ENCODE results near the gene NR3C1. TPM values are rescaled to one million over a fixed set of nuclear protein-coding genes. Genes with fewer than 3 reads are reported as not detected.

NR3C1 gene
- total RNA-seq, 1 experiment from 2014 or later: 16.0 TPM

DNA sequence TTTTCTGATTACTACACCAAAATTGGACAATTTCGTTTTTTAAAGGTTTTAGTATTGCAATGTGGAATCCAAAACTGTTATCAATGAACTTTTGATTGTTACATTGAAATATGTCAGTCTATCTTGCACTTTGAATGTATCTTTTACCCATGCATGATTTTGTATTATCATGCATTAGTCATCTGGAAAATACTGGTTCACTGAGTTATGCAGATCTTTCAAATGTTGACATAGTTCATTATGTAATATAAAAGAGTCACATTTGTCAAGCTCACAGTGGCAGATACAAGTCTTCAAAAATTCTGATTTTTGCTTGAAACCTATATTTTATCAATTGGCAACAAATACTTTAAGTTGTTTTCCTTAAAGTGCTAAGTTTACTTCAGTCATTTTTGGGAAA lies 85.2 kb downstream of the NR3C1 start:
- Histone ChIP-seq H3K4me3 (replicated peaks in 1 of 2; ENCODE audit: low read depth in 1 of 2, low read length in 2 of 2) (no peak overlapping the region), H3K4me1 (ENCODE audit: control insufficient read depth in 1 of 2, insufficient read depth in 2 of 2, low read length in 2 of 2) (peaks cover 0 to 9% of the 10 kb centered on the region in 2 experiments; a peak in 1 of 4 replicates), H3K9me2 (ENCODE audit: insufficient read depth) (no peaks in the 10 kb centered on the region), H2AFZ (ENCODE audit: low read depth, low read length, poor library complexity, severe bottlenecking) (no peak overlapping the region), H3K27ac (ENCODE audit: low read depth, low read length) (no peak overlapping the region), H4K20me1 (ENCODE audit: insufficient read depth) (no peaks in the 10 kb centered on the region), H3K79me2 (ENCODE audit: insufficient read depth, low read length) (no peaks in the 10 kb centered on the region), H3K36me3 (ENCODE audit: control insufficient read depth in 1 of 2, insufficient read depth in 2 of 2, low read length in 2 of 2) (no peaks in the 10 kb centered on the region), H3K9ac (ENCODE audit: low read length) (no peak overlapping the region), H3K4me2 (ENCODE audit: low read length) (no peak overlapping the region), H3K9me3 (ENCODE audit: control insufficient read depth in 1 of 2, insufficient read depth in 1 of 2, low read depth in 1 of 2, low read length in 2 of 2) (no peaks in the 10 kb centered on the region), H3K27me3 (ENCODE audit: insufficient read depth, low read length) (no peaks in the 10 kb centered on the region)
- no peak for ATAC-seq
- ChIA-PET POLR2A (no interaction called here), RAD21 (ENCODE audit: low non-redundant PET in 1 of 2, low total read pairs in 2 of 2, uncharacterized antibody in 2 of 2, unreplicated experiment in 2 of 2) (no interaction called here), CTCF (no interaction called here)
- TF ChIP-seq ZFX (IDR thresholded peaks at IDR 0.05): no peak
- TF ChIP-seq POLR2A (IDR thresholded peaks at IDR 0.05; ENCODE audit: borderline replicate concordance, extremely low read depth, insufficient read depth, insufficient read length): no peak
- no peak for TF ChIP-seq RAD21 (IDR thresholded peaks at IDR 0.05; ENCODE audit: low read depth)
- no peak for TF ChIP-seq ATF3 (IDR thresholded peaks at IDR 0.05)
- TF ChIP-seq ELF1 (IDR thresholded peaks at IDR 0.05; ENCODE audit: borderline replicate concordance, low read depth): no peak
- no peak for TF ChIP-seq EZH2phosphoT487 (IDR thresholded peaks at IDR 0.05; ENCODE audit: borderline replicate concordance)
- TF ChIP-seq CBX3 (IDR thresholded peaks at IDR 0.05; ENCODE audit: low read depth): no peak
- no peak for DNase-seq (ENCODE audit: low read depth, low spot score)
- no TSS peak for BruUV-seq (replicated peaks)
- intact Hi-C loops (cut with micrococcal nuclease): no loop called here

DNA sequence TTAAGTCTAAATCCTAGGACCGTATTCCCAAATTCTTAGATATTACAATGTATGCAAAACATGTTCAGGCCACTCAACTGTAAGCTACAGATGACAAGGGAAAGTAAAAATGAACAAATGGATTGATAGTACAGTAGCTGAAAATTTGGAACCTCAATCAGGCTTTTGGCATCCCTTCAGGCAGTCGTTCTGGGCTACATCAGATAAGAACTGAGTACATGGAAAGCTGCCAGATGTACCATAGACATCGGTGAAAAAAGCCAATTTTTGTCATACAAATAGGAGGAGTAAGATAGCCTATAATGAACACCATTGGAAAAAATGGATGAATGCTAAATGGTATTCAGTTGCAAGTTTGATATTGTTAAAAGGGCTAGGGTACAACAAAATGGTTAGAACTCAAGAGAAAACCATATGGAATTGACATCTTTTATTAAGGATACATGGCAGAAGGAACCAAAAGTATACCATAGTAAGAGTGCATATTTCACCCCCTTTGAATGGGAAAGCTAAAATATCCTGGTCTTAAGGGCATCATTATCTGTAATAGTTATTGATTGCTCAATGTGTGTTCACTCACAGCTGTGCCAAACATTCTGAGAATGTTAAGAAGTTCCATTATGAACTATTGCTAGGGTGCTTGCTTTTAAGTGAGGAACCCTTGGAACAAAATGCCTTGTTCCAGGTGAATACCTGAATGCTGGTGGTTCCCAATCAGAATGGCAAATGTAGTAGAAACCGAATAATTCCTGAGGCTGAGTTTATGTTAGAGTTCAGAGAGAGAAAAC lies 86.4 kb downstream of the NR3C1 start:
- intact Hi-C loops (cut with micrococcal nuclease): no loop called here
- peaks cover 0 to 9% of the 10 kb centered on the region in 2 experiments; a peak in 1 of 4 replicates for H3K4me1 ChIP-seq (ENCODE audit: control insufficient read depth in 1 of 2, insufficient read depth in 2 of 2, low read length in 2 of 2)
- no peak for ATAC-seq
- no peak overlapping the region for H3K4me3 ChIP-seq (replicated peaks in 1 of 2; ENCODE audit: low read depth in 1 of 2, low read length in 2 of 2)
- H3K27me3 ChIP-seq (ENCODE audit: insufficient read depth, low read length): no peaks in the 10 kb centered on the region
- POLR2A ChIA-PET: no interaction called here
- DNase-seq (ENCODE audit: low read depth, low spot score): no peak
- H3K27ac ChIP-seq (ENCODE audit: low read depth, low read length): no peak overlapping the region
- H3K9me2 ChIP-seq (ENCODE audit: insufficient read depth): no peaks in the 10 kb centered on the region
- H3K36me3 ChIP-seq (ENCODE audit: control insufficient read depth in 1 of 2, insufficient read depth in 2 of 2, low read length in 2 of 2): no peaks in the 10 kb centered on the region
- H3K9ac ChIP-seq (ENCODE audit: low read length): no peak overlapping the region
- H3K4me2 ChIP-seq (ENCODE audit: low read length): no peak overlapping the region
- no peaks in the 10 kb centered on the region for H3K9me3 ChIP-seq (ENCODE audit: control insufficient read depth in 1 of 2, insufficient read depth in 1 of 2, low read depth in 1 of 2, low read length in 2 of 2)
- no TSS peak for BruUV-seq (replicated peaks)
- CTCF ChIA-PET: no interaction called here
- H2AFZ ChIP-seq (ENCODE audit: low read depth, low read length, poor library complexity, severe bottlenecking): no peak overlapping the region
- no peaks in the 10 kb centered on the region for H4K20me1 ChIP-seq (ENCODE audit: insufficient read depth)
- H3K79me2 ChIP-seq (ENCODE audit: insufficient read depth, low read length): no peaks in the 10 kb centered on the region
- RAD21 ChIA-PET (ENCODE audit: low non-redundant PET in 1 of 2, low total read pairs in 2 of 2, uncharacterized antibody in 2 of 2, unreplicated experiment in 2 of 2): no interaction called here
- no peak for TF ChIP-seq ZFX (IDR thresholded peaks at IDR 0.05)
- TF ChIP-seq, protein P1, sequence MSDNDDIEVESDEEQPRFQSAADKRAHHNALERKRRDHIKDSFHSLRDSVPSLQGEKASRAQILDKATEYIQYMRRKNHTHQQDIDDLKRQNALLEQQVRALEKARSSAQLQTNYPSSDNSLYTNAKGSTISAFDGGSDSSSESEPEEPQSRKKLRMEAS (IDR thresholded peaks at IDR 0.05): no peak
- TF ChIP-seq, protein P2, sequence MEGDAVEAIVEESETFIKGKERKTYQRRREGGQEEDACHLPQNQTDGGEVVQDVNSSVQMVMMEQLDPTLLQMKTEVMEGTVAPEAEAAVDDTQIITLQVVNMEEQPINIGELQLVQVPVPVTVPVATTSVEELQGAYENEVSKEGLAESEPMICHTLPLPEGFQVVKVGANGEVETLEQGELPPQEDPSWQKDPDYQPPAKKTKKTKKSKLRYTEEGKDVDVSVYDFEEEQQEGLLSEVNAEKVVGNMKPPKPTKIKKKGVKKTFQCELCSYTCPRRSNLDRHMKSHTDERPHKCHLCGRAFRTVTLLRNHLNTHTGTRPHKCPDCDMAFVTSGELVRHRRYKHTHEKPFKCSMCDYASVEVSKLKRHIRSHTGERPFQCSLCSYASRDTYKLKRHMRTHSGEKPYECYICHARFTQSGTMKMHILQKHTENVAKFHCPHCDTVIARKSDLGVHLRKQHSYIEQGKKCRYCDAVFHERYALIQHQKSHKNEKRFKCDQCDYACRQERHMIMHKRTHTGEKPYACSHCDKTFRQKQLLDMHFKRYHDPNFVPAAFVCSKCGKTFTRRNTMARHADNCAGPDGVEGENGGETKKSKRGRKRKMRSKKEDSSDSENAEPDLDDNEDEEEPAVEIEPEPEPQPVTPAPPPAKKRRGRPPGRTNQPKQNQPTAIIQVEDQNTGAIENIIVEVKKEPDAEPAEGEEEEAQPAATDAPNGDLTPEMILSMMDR (IDR thresholded peaks at IDR 0.05 in 2 of 3, conservative IDR thresholded peaks at IDR 0.05 in 1 of 3; ENCODE audit: borderline replicate concordance in 1 of 3, insufficient read depth in 1 of 3, low read depth in 2 of 3, low read length in 2 of 3): no peak
- no peak for TF ChIP-seq JUND (IDR thresholded peaks at IDR 0.05)
- TF ChIP-seq EGR1 (IDR thresholded peaks at IDR 0.05; ENCODE audit: low read depth): no peak
- TF ChIP-seq EZH2 (IDR thresholded peaks at IDR 0.05): no peak
- TF ChIP-seq CEBPB (IDR thresholded peaks at IDR 0.05; ENCODE audit: low read depth): no peak
- no peak for TF ChIP-seq ZNF274 (IDR thresholded peaks at IDR 0.05; ENCODE audit: low read depth, low read length)
- TF ChIP-seq, protein P3, sequence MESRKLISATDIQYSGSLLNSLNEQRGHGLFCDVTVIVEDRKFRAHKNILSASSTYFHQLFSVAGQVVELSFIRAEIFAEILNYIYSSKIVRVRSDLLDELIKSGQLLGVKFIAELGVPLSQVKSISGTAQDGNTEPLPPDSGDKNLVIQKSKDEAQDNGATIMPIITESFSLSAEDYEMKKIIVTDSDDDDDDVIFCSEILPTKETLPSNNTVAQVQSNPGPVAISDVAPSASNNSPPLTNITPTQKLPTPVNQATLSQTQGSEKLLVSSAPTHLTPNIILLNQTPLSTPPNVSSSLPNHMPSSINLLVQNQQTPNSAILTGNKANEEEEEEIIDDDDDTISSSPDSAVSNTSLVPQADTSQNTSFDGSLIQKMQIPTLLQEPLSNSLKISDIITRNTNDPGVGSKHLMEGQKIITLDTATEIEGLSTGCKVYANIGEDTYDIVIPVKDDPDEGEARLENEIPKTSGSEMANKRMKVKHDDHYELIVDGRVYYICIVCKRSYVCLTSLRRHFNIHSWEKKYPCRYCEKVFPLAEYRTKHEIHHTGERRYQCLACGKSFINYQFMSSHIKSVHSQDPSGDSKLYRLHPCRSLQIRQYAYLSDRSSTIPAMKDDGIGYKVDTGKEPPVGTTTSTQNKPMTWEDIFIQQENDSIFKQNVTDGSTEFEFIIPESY (IDR thresholded peaks at IDR 0.05; ENCODE audit: extremely low read depth, insufficient replicate concordance, low read length): no peak
- no peak for TF ChIP-seq POLR2AphosphoS5 (IDR thresholded peaks at IDR 0.05; ENCODE audit: low read depth, low read length)
- no peak for TF ChIP-seq ELF1 (IDR thresholded peaks at IDR 0.05; ENCODE audit: borderline replicate concordance, low read depth)
- TF ChIP-seq POLR2A (IDR thresholded peaks at IDR 0.05; ENCODE audit: borderline replicate concordance, extremely low read depth, insufficient read depth, insufficient read length): no peak

Measured in HCT116 (cell line).